HG02973 (cell line): ENCODE measurements around the gene NCBP2.
"Not testable (repeated sequence)": the region's sequence is repeated elsewhere in the genome, so short reads cannot be mapped to it uniquely, and the experiment has no call there.

Experiments used
- ATAC-seq: cut with Tn5 transposase; IDR thresholded peaks from one replicate; pipeline ENCODE4 v1.9.1; 2021; ENCODE audit warnings: moderate library complexity; ENCODE audit not compliant: unreplicated experiment

NCBP2 gene

GRCh38 chr3:196968233-196969133 is 26.2 kb upstream of the NCBP2 start, which contains the start of gene PIGZ:
Gene PIGZ (minus strand): TSS chr3:196968833. CDS start chr3:196952031, 16,802 bp downstream.
- peak; percentile 56 for ATAC-seq

- no peak for ATAC-seq
Measured at GRCh38 chr3:196967412-196968232, 25.3 kb upstream of the NCBP2 start.

- ATAC-seq = no peak
Measured at GRCh38 chr3:196966526-196967401, 24.4 kb upstream of the NCBP2 start.

- no peak for ATAC-seq
Measured at GRCh38 chr3:196965804-196966173, 23.5 kb upstream of the NCBP2 start.

- no peak for ATAC-seq
Measured at GRCh38 chr3:196965112-196965803, 22.9 kb upstream of the NCBP2 start.

- no peak for ATAC-seq
Measured at GRCh38 chr3:196963631-196963953, 21.3 kb upstream of the NCBP2 start.

- no peak for ATAC-seq
Measured at GRCh38 chr3:196962930-196963630, 20.8 kb upstream of the NCBP2 start.

- ATAC-seq = no peak
Measured at GRCh38 chr3:196962108-196962929, 20.0 kb upstream of the NCBP2 start.

GRCh38 chr3:196954832-196955231 is 12.5 kb upstream of the NCBP2 start:
- ATAC-seq = no peak

GRCh38 chr3:196951371-196951770 is 9.0 kb upstream of the NCBP2 start:
- no peak for ATAC-seq

- no peak for ATAC-seq
Measured at GRCh38 chr3:196949750-196950149, 7.4 kb upstream of the NCBP2 start.

- no peak for ATAC-seq
Measured at GRCh38 chr3:196949285-196949619, 6.9 kb upstream of the NCBP2 start.

- no peak for ATAC-seq
Measured at GRCh38 chr3:196948442-196949284, 6.3 kb upstream of the NCBP2 start.

- ATAC-seq = no peak
Measured at GRCh38 chr3:196947860-196948441, 5.6 kb upstream of the NCBP2 start.

GRCh38 chr3:196947136-196947859 is 5.0 kb upstream of the NCBP2 start:
- ATAC-seq = no peak

GRCh38 chr3:196944037-196944790 is 1.9 kb upstream of the NCBP2 start:
- ATAC-seq = not testable (repeated sequence)

GRCh38 chr3:196942915-196943277 is 568 bp upstream of the NCBP2 start:
- no peak for ATAC-seq
